K562 (cell line): ENCODE measurements around the gene BOLA1. TPM values are rescaled to one million over a fixed set of nuclear protein-coding genes. Genes with fewer than 3 reads are reported as not detected.
A peak's percentile ranks its signal among the peaks of the same experiment; 100 is the strongest.

Source experiments
- ATAC-seq: fragments of 200-7000 bp; cut with Tn5 transposase; 3 replicates; pipeline ENCODE4 v1.9.1; 2020; ENCODE audit warnings: moderate library complexity
- BruUV-seq: library from RNA; stranded (reverse); fragments of 400-500 nt; replicated peaks from 2 replicates; lab custom pipeline; 2021; lab: Mats Ljungman, UMichigan
- CTCF ChIA-PET: fragments of 300-600 bp; formaldehyde crosslinking; extraction: SDS; loops from one replicate; lab custom pipeline; 2021; ENCODE audit warnings: low intra/inter-chr PET ratio; lab: Yijun Ruan, JAX
- POLR2A ChIA-PET: fragments of 300-600, 350-650 bp; sonication (Branson Sonifier 250); formaldehyde crosslinking; extraction: SDS; loops from one replicate; lab custom pipeline; 2021; ENCODE audit warnings: antibody characterized with exemption, inconsistent platforms; lab: Yijun Ruan, JAX
- DNase-seq, 4 experiments: peaks; one replicate each; pipeline versions ENCODE4 v3.0.0 to v3.0.0-alpha.2; 2011 to 2018; ENCODE audit warnings: low spot score in 3 of 4, mixed read lengths in 3 of 4; ENCODE audit errors: extremely low read depth in 1 of 4
- FAIRE-seq: peaks from 2 replicates; lab custom pipeline; 2011; peaks lifted over from hg19 to GRCh38; lab: Jason Lieb, UNC
- H2AFZ ChIP-seq: 2 replicates; pipeline ENCODE4 v1.6.0; 2011; ENCODE audit warnings: low read depth, low read length, control low read depth, inconsistent platforms
- H3K27ac ChIP-seq: fragments of 200-600 bp; 3 replicates; pipeline ENCODE4 v1.8.0; 2011; ENCODE audit warnings: low read depth, mild to moderate bottlenecking, control low read depth, inconsistent platforms, low read length, moderate library complexity, mixed read lengths; ENCODE audit errors: extremely low read depth
- H3K27me3 ChIP-seq, 2 experiments: fragments of 300-600 bp in 1 of 2; 2 replicates in 1 of 2; 3 replicates in 1 of 2; pipeline versions ENCODE4 v1.6.0 to v1.8.0; 2011; ENCODE audit warnings: inconsistent platforms in 2 of 2, low read length in 2 of 2, mild to moderate bottlenecking in 1 of 2, mixed read lengths in 1 of 2, moderate library complexity in 1 of 2; ENCODE audit not compliant: control insufficient read depth in 2 of 2, insufficient read depth in 2 of 2
- H3K36me3 ChIP-seq: fragments of 300-600 bp; 3 replicates; pipeline ENCODE4 v1.8.0; 2011; ENCODE audit warnings: mild to moderate bottlenecking, low read length, inconsistent platforms; ENCODE audit not compliant: control insufficient read depth, insufficient read depth
- H3K4me1 ChIP-seq, 2 experiments: fragments of 200-600 bp in 1 of 2; replicated peaks in 1 of 2; 2 replicates in 1 of 2; 3 replicates in 1 of 2; pipeline versions ENCODE4 v1.5.1 to v1.8.0; 2011; ENCODE audit warnings: inconsistent platforms in 2 of 2, low read length in 2 of 2, mild to moderate bottlenecking in 1 of 2, mixed read lengths in 1 of 2, moderate library complexity in 1 of 2; ENCODE audit not compliant: control insufficient read depth in 2 of 2, insufficient read depth in 2 of 2
- H3K4me2 ChIP-seq: 2 replicates; pipeline ENCODE4 v1.6.1; 2011; ENCODE audit warnings: low read length, control low read depth, inconsistent platforms, mixed read lengths; ENCODE audit not compliant: insufficient read depth
- H3K4me3 ChIP-seq: fragments of 200-600 bp; sonication (generic), shearing (Covaris generic); 2 replicates; pipeline ENCODE4 v1.5.1; 2016; ENCODE audit warnings: control low read depth, inconsistent platforms
- H3K79me2 ChIP-seq: fragments of 200-600 bp; 3 replicates; pipeline ENCODE4 v1.8.0; 2011; ENCODE audit warnings: low read length, inconsistent platforms; ENCODE audit not compliant: control insufficient read depth, insufficient read depth
- H3K9ac ChIP-seq, 2 experiments: 2 replicates each; pipeline versions ENCODE4 v1.6.0 to v1.6.1; 2011; ENCODE audit warnings: low read depth in 2 of 2, low read length in 2 of 2, control low read depth in 1 of 2, inconsistent platforms in 1 of 2, mild to moderate bottlenecking in 1 of 2, mixed read lengths in 1 of 2; ENCODE audit not compliant: insufficient read depth in 1 of 2
- H3K9me1 ChIP-seq: one replicate; pipeline ENCODE4 v1.6.0; 2011; ENCODE audit warnings: inconsistent platforms, mild to moderate bottlenecking, low read length, moderate library complexity; ENCODE audit not compliant: control insufficient read depth, insufficient read depth
- H3K9me3 ChIP-seq: replicated peaks from 2 replicates; pipeline ENCODE4 v1.5.1; 2011; ENCODE audit warnings: low read depth, low read length, inconsistent platforms; ENCODE audit not compliant: control insufficient read depth, insufficient read depth
- H4K20me1 ChIP-seq: replicated peaks from 2 replicates; pipeline ENCODE4 v1.6.1; 2011; ENCODE audit warnings: low read length, inconsistent platforms, mixed read lengths; ENCODE audit not compliant: control insufficient read depth, insufficient read depth
- BRF2 ChIP-seq: IDR thresholded peaks from 3 replicates; pipeline ENCODE4 v1.6.1; 2011; ENCODE audit warnings: borderline replicate concordance, mild to moderate bottlenecking; ENCODE audit not compliant: insufficient read length, insufficient read depth
- NR2C1 ChIP-seq, 2 experiments: fragments of 450-650 bp; IDR thresholded peaks; 2 replicates each; pipeline ENCODE4 v1.6.1; 2017; ENCODE audit warnings: mild to moderate bottlenecking in 2 of 2, antibody characterized with exemption in 1 of 2, inconsistent platforms in 1 of 2, missing compliant biosample characterization in 1 of 2, missing genetic modification characterization in 1 of 2
- RFX5 ChIP-seq: IDR thresholded peaks from 2 replicates; pipeline ENCODE4 v1.6.1; 2011; ENCODE audit warnings: low read depth, mild to moderate bottlenecking, improper control_type of control experiment, low read length
- ZNF184 ChIP-seq: sonication (generic); formaldehyde crosslinking; IDR thresholded peaks from 2 replicates; pipeline ENCODE4 v1.5.0; 2020; ENCODE audit warnings: missing genetic modification reagents
- WGBS: fragments of 100-300 bp; shearing (Covaris generic); methylation state at CpG from one replicate; pipeline ENCODE4 v1.1.6; 2016; ENCODE audit warnings: low coverage, mixed read lengths; ENCODE audit not compliant: insufficient coverage; ENCODE audit errors: missing lambda C conversion rate; 5-methylcytosine and 5-hydroxymethylcytosine counted together
- in situ Hi-C: fragments of 300-500 bp; cut with MboI; formaldehyde crosslinking; loops from 4 replicates; pipeline ENCODE4 v1.15.0; 2018; ENCODE audit warnings: inconsistent platforms, mixed read lengths
- intact Hi-C: fragments of 100-400 bp; cut with micrococcal nuclease; formaldehyde crosslinking; loops from 2 replicates; pipeline ENCODE4 v1.14.2; 2022
- polyA plus RNA-seq, 8 experiments: library from polyadenylated mRNA; depleted of rRNA in 4 of 8; stranded (reverse) in 5 of 8; unstranded in 3 of 8; fragments of >200 nt; fragmentation: Nextera tagmentation in 2 of 8; fragmentation: Illumina TruSeq in 1 of 8; extraction: Ambion mirVana in 2 of 8; extraction: Trizol in 1 of 8; gene quantifications; 2 replicates each; pipeline versions ENCODE4 v1.2.1 to v1.2.3, GENCODE V29; 2011 to 2014; ENCODE audit warnings: inconsistent platforms in 1 of 8, missing spikeins in 1 of 8
- total RNA-seq, 7 experiments: library from RNA; depleted of rRNA in 6 of 7; stranded (reverse); fragments of >200 nt in 6 of 7; fragmentation: Illumina TruSeq in 2 of 7; extraction: Trizol in 2 of 7; gene quantifications; 2 replicates each; pipeline versions ENCODE4 v1.2.1 to v1.2.3, GENCODE V29; 2011 to 2021; ENCODE audit warnings: low replicate concordance in 1 of 7
- TF ChIP-seq, protein P1 (sequence below), 2 experiments: fragments of 450-650 bp; IDR thresholded peaks; 2 replicates each; pipeline ENCODE4 v1.6.1; 2016
- TF ChIP-seq, protein P2 (sequence below): sonication (generic); formaldehyde crosslinking; IDR thresholded peaks from 2 replicates; pipeline ENCODE4 v1.8.0; 2023; ENCODE audit warnings: missing genetic modification reagents, mild to moderate bottlenecking, borderline replicate concordance

Gene BOLA1
- total and polyA plus RNA-seq, 9 of the 15 experiments (the other 6 are each of a cell fraction or from before 2014, with no cell fraction given): 0.18 to 1.2 (median 0.40) TPM; not detected in 2

DNA sequence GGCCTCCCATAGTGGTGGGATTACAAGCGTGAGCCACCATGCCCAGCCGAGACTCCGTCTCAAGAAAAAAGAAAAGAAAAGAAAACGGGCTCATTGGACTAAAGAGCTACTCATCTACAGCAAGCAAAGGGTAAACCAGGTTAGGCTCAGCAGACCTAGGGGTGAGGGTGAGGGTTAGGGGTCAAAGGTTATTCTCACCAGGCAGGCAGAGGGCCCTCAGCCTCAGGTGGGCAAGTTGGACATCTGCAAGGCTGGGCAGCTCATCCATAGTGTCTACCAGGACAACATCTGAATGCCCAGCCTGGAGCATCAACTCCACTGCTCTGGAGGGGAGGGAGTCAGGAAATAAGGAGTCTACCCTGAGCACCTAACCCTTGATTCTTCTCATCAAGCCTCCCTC lies 33.8 kb downstream of the BOLA1 start:
- no peak for FAIRE-seq
- no peaks in the 10 kb centered on the region for H4K20me1 ChIP-seq
- H3K4me1 ChIP-seq: peaks cover 26 to 36% of the 10 kb centered on the region in 2 experiments
- TF ChIP-seq ZNF184 (CRISPR knock-in tag) (no peak), NR2C1 (IDR thresholded peaks at IDR 0.05) (peak; percentile 60; the same call in 1 of the 2 replicates), NR2C1 (tag; IDR thresholded peaks at IDR 0.05) (peak; percentile 59)
- no peaks in the 10 kb centered on the region for H3K9me1 ChIP-seq
- H3K27me3 ChIP-seq: no peaks in the 10 kb centered on the region
- in situ Hi-C loops: no loop called here
- no peak overlapping the region for H3K9ac ChIP-seq
- H3K36me3 ChIP-seq: no peaks in the 10 kb centered on the region
- ATAC-seq: no peak
- CTCF ChIA-PET: no interaction called here
- H2AFZ ChIP-seq: no peak overlapping the region
- no TSS peak for BruUV-seq
- POLR2A ChIA-PET: interaction anchor here (0.5 to 1.8 kb wide), 3 partner anchors 15 to 47 kb away, joined by 3 to 13 read pairs (median 10); a partner anchor contains a TSS
- WGBS: 90% methylated on average over 3 of the region's 4 CpGs
- H3K9me3 ChIP-seq: no peaks in the 10 kb centered on the region
- H3K27ac ChIP-seq: no peak overlapping the region
- intact Hi-C loops: no loop called here
- no peak overlapping the region for H3K4me3 ChIP-seq
- no peak overlapping the region for H3K4me2 ChIP-seq
- no peak for DNase-seq
- peaks cover under 1% of the 10 kb centered on the region; the same call in 2 of the 3 replicates for H3K79me2 ChIP-seq

GRCh38 chr1:149934356-149934755 lies 35.0 kb downstream of the BOLA1 start:
- in situ Hi-C loops (no loop called here), intact Hi-C loops (no loop called here)
- ChIA-PET CTCF (no interaction called here), POLR2A (interaction anchor here (1.5 to 1.8 kb wide), 2 partner anchors 46 to 48 kb away, joined by 10 to 13 read pairs; a partner anchor contains a TSS)
- 24% methylated on average over 2 of the region's 2 CpGs for WGBS
- Histone ChIP-seq H3K9me1 (no peaks in the 10 kb centered on the region), H3K4me2 (no peak overlapping the region), H3K27ac (no peak overlapping the region), H3K36me3 (no peaks in the 10 kb centered on the region), H3K9me3 (no peaks in the 10 kb centered on the region), H3K27me3 (no peaks in the 10 kb centered on the region), H3K9ac (no peak overlapping the region; a peak in 1 of 4 replicates), H3K4me3 (no peak overlapping the region), H2AFZ (no peak overlapping the region), H3K4me1 (peaks cover 29 to 31% of the 10 kb centered on the region in 2 experiments), H4K20me1 (no peaks in the 10 kb centered on the region), H3K79me2 (no peaks in the 10 kb centered on the region)
- ATAC-seq (no peak), FAIRE-seq (no peak), DNase-seq (no peak)
- no TSS peak for BruUV-seq
- TF ChIP-seq, protein P1, sequence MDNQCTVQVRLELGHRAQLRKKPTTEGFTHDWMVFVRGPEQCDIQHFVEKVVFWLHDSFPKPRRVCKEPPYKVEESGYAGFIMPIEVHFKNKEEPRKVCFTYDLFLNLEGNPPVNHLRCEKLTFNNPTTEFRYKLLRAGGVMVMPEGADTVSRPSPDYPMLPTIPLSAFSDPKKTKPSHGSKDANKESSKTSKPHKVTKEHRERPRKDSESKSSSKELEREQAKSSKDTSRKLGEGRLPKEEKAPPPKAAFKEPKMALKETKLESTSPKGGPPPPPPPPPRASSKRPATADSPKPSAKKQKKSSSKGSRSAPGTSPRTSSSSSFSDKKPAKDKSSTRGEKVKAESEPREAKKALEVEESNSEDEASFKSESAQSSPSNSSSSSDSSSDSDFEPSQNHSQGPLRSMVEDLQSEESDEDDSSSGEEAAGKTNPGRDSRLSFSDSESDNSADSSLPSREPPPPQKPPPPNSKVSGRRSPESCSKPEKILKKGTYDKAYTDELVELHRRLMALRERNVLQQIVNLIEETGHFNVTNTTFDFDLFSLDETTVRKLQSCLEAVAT (IDR thresholded peaks at IDR 0.05): no peak
- TF ChIP-seq BRF2 (no peak), RFX5 (no peak)
- TF ChIP-seq, protein P2, sequence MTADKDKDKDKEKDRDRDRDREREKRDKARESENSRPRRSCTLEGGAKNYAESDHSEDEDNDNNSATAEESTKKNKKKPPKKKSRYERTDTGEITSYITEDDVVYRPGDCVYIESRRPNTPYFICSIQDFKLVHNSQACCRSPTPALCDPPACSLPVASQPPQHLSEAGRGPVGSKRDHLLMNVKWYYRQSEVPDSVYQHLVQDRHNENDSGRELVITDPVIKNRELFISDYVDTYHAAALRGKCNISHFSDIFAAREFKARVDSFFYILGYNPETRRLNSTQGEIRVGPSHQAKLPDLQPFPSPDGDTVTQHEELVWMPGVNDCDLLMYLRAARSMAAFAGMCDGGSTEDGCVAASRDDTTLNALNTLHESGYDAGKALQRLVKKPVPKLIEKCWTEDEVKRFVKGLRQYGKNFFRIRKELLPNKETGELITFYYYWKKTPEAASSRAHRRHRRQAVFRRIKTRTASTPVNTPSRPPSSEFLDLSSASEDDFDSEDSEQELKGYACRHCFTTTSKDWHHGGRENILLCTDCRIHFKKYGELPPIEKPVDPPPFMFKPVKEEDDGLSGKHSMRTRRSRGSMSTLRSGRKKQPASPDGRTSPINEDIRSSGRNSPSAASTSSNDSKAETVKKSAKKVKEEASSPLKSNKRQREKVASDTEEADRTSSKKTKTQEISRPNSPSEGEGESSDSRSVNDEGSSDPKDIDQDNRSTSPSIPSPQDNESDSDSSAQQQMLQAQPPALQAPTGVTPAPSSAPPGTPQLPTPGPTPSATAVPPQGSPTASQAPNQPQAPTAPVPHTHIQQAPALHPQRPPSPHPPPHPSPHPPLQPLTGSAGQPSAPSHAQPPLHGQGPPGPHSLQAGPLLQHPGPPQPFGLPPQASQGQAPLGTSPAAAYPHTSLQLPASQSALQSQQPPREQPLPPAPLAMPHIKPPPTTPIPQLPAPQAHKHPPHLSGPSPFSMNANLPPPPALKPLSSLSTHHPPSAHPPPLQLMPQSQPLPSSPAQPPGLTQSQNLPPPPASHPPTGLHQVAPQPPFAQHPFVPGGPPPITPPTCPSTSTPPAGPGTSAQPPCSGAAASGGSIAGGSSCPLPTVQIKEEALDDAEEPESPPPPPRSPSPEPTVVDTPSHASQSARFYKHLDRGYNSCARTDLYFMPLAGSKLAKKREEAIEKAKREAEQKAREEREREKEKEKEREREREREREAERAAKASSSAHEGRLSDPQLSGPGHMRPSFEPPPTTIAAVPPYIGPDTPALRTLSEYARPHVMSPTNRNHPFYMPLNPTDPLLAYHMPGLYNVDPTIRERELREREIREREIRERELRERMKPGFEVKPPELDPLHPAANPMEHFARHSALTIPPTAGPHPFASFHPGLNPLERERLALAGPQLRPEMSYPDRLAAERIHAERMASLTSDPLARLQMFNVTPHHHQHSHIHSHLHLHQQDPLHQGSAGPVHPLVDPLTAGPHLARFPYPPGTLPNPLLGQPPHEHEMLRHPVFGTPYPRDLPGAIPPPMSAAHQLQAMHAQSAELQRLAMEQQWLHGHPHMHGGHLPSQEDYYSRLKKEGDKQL: no peak
